ENCODE measurements around the gene SRSF12. TPM values are rescaled to one million over a fixed set of nuclear protein-coding genes. Genes with fewer than 3 reads are reported as not detected.
A peak's percentile ranks its signal among the peaks of the same experiment; 100 is the strongest.
"Not testable (repeated sequence)": the region's sequence is repeated elsewhere in the genome, so short reads cannot be mapped to it uniquely, and the experiment has no call there.

SRSF12 gene
- total RNA-seq, 1 donor from 2014 or later = 1.5 TPM

- no peak for DNase-seq (ENCODE audit: low spot score)
Observed at GRCh38 chr6:89131599-89131998, 13.7 kb upstream of the SRSF12 start.

GRCh38 chr6:89128256-89128671, 10.4 kb upstream of the SRSF12 start:
- DNase-seq (ENCODE audit: low spot score) = not testable (repeated sequence)

- no peak for DNase-seq (ENCODE audit: low spot score)
Observed at GRCh38 chr6:89122625-89123024, 4.8 kb upstream of the SRSF12 start.

GRCh38 chr6:89121934-89122333, 4.1 kb upstream of the SRSF12 start:
- no peak for DNase-seq (ENCODE audit: low spot score)

GRCh38 chr6:89120371-89120770, 2.5 kb upstream of the SRSF12 start:
- no peak for DNase-seq (ENCODE audit: low spot score)

GRCh38 chr6:89118931-89119330, 1.1 kb upstream of the SRSF12 start:
- DNase-seq (ENCODE audit: low spot score) = no peak

GRCh38 chr6:89116702-89117101, 1.2 kb downstream of the SRSF12 start:
- no peak for DNase-seq (ENCODE audit: low spot score)

GRCh38 chr6:89111933-89112332, 5.9 kb downstream of the SRSF12 start:
- DNase-seq (ENCODE audit: low spot score) = no peak

- no peak for DNase-seq (ENCODE audit: low spot score)
Observed at GRCh38 chr6:89110284-89110683, 7.6 kb downstream of the SRSF12 start.

- no peak for DNase-seq (ENCODE audit: low spot score)
Observed at GRCh38 chr6:89100114-89100513, 17.8 kb downstream of the SRSF12 start.

GRCh38 chr6:89098461-89098860, 19.4 kb downstream of the SRSF12 start:
- DNase-seq (ENCODE audit: low spot score) = no peak

- no peak for DNase-seq (ENCODE audit: low spot score)
Observed at GRCh38 chr6:89087881-89088280, 30.0 kb downstream of the SRSF12 start.

GRCh38 chr6:89085409-89086205, 32.3 kb downstream of the SRSF12 start:
- no peak for DNase-seq (ENCODE audit: low spot score)

- no peak for DNase-seq (ENCODE audit: low spot score)
Observed at GRCh38 chr6:89084954-89085353, 32.9 kb downstream of the SRSF12 start.

GRCh38 chr6:89084542-89084941, 33.3 kb downstream of the SRSF12 start:
- no peak for DNase-seq (ENCODE audit: low spot score)

GRCh38 chr6:89082486-89082891, 35.4 kb downstream of the SRSF12 start:
- no peak for DNase-seq (ENCODE audit: low spot score)

- peak; percentile 100 for DNase-seq (ENCODE audit: low spot score)
Observed at GRCh38 chr6:89081423-89082322, 36.2 kb downstream of the SRSF12 start.

GRCh38 chr6:89081129-89081422, 36.8 kb downstream of the SRSF12 start:
- DNase-seq (ENCODE audit: low spot score) = no peak

- DNase-seq (ENCODE audit: low spot score) = peak; percentile 100
Observed at GRCh38 chr6:89080281-89081128, 37.4 kb downstream of the SRSF12 start, which contains the start of gene PNRC1. Gene PNRC1 (plus strand): TSS chr6:89080751. CDS start chr6:89080895, 144 bp downstream.

- DNase-seq (ENCODE audit: low spot score) = no peak
Observed at GRCh38 chr6:89079511-89080234, 38.2 kb downstream of the SRSF12 start.

- DNase-seq (ENCODE audit: low spot score) = no peak
Observed at GRCh38 chr6:89073840-89074239, 44.0 kb downstream of the SRSF12 start.

All from mesenteric fat pad (tissue), 1 donor.